OCI-M2 (cell line): ENCODE results near the gene GPR45.

ENCODE experiments used
- DNase-seq: peaks from one replicate; lab custom pipeline; 2025; ENCODE audit not compliant: unreplicated experiment; lab: John Stamatoyannopoulos, UW

Gene GPR45

DNA sequence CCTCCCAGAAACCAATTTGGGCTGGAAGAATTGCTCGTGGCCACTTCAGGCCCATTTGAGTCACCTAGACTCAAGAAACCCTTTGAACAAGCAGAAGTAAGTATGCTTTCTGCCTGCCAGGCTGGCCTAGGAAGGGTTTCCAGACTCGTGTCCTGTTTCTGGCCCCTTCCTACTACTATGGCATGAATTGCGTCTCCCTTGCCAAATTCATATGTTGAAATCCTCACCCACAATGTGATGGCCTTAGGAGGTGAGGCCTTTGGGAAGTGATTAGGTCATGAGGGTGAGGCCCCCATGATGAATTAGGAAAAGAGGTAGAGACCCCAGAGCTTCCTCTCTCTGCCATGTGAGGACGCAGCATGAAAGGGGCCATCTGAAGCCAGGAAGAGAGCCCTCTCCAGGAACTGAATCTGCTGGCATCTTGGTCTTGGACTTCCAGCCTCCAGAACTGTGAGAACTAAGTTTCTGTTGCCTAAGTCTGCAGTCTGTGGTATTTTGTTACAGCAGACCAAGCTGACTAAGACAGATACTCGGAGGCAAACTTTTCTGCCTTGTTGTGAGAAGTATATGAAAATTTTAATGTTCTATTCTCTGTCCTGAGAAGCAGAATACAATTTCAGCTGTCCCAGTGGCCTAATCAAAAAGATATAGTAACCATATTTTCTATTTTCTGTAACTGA, 13.1 kb downstream of the GPR45 start:
- DNase-seq, result no peak

DNA sequence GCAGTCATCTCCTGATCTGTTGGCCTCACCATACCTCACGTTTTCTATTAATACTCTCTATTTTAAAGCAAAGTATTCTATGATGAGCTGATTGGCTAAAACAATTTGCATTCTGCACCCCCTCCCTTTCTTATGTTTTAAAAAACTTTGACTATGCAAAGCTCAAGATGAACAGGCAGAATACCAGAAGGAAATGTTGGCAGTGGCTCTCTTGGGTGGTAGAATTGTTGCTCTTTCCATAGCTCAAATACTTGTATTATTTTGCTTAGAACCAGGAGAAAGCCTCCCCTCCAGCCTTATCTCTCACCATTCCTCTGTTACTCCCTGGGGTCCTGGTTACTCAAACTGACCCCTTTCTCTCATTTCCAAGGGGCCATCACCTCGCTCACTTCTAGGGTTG, 14.4 kb downstream of the GPR45 start:
- DNase-seq, result no peak

DNA sequence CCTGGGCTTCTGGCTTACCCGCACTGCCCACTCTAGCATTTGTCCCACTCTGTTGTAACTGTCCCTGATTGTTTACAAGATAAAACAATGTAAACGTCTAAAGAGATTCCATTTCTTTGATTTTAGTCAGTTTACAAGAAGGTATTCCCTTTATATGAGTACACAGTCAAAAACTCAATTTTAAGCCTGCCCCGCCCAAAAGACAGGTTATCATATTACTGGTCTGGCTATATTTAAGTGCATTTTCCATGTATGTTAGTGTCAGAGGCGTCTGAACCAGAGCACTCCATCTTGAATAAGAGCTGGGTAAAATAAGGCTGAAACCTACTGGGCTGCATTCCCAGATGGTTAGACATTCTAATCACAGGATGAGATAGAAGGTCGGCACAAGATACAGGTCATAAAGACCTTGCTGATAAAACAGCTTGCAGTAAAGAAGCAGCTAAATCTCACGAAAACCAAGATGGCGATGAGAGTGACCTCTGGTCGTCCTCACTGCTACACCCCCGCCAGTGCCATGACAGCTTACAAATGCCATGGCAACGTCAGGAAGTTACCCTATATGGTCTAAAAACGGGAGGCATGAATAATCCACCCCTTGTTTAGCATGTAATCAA, 15.0 kb downstream of the GPR45 start:
- no peak for DNase-seq

DNA sequence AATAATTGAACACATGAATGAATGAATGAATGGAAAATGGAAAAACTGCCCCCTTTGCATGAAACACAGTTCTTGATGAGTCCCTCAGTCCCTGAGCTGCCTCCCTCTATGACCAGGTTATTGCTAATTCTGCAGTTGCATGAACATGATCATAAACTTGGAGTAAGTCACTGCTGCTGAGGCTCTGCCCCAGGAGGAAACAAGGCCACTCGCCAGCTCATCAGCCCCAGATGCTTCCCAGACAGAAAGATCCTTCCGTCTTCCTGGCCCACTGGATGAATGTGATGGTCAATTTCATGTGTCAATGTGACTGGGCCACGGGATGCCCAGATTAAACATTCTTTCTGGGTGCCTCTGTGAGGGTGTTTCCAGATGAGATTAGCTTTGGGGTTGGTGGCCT, 16.4 kb downstream of the GPR45 start:
- DNase-seq, result no peak

DNA sequence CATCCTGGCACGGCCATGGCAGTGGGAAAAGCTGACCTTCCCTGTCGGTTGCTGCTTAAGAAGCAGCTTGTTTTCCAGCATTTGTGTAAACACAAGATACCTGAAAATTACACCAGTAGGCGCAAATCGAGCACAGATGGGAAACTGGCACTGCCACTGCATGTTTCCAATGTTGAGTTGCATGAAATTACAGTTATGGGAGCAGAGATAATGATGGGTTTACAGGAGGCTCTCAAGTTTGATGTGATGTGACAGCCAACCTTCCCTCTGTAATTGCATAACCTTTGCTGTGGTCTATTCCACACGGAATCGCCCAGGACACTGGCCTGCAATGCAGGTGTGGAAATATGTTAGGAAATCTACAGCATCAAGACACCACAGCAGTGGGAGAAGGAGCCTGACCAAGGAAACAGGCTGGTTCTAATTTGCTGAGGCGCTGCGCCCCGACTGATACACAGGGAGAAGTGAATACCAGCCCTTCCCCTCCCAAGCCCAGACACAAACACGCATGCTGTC, 17.4 kb downstream of the GPR45 start:
- DNase-seq, result no peak

DNA sequence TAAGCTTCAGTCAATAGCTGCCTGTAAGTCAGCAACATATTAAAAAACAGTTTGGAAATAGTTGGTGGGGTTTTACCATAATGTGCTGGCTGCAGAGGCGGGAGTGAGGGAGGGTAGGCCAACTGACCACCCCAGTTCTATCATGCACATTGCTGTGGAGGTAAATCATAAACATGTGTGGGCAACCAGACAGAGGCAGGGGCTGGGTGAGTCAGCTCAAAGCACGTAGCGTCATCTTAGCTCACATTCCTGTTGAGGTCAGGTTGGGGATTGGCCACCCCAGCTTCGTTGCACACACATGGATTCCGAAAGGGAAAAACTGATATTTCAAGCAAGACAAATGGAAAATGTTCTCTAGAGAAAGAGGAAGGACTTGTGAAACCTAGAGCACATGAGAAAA, 19.5 kb downstream of the GPR45 start:
- no peak for DNase-seq

DNA sequence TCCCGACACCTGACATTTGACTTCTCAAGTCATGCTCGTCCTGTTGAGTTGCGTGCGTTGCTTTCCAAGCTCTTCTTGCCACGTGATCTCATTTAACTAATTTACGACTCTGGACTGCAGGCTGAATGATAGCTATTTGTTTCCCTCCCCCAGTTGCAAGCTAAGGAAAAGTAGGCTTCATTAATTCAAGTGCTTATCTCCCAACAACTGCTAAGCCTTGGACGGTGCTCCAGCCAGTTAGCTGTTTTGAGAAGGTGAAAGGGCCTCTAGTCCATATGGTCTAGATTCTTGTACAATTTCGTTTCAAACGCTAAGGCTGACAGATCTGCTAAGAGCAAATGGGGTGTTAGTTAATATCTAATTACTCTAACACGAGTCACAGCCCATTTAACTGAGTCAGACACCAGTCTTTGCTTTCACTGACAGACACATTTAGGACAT, 21.1 kb downstream of the GPR45 start:
- no peak for DNase-seq

DNA sequence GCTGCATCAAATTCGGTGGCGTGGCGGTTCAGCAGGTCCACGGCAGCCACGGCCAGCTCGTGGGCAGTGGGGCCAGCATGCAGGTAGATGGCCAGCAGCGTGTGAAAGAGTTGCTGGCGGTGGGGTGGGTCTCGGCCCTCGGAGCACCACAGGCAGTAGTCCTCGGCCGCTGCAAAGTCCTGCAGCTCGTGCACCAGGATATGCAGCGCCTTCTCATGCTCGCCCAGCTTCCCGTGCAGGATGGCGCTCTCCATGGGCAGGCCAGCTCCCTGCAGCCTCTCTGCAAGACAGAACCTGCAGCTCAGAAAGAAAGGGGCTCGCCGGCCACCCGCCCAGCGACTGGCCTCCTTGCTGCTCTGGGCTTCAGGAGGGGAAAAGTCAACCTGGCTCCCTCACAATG, 27.9 kb downstream of the GPR45 start:
- DNase-seq, result no peak

DNA sequence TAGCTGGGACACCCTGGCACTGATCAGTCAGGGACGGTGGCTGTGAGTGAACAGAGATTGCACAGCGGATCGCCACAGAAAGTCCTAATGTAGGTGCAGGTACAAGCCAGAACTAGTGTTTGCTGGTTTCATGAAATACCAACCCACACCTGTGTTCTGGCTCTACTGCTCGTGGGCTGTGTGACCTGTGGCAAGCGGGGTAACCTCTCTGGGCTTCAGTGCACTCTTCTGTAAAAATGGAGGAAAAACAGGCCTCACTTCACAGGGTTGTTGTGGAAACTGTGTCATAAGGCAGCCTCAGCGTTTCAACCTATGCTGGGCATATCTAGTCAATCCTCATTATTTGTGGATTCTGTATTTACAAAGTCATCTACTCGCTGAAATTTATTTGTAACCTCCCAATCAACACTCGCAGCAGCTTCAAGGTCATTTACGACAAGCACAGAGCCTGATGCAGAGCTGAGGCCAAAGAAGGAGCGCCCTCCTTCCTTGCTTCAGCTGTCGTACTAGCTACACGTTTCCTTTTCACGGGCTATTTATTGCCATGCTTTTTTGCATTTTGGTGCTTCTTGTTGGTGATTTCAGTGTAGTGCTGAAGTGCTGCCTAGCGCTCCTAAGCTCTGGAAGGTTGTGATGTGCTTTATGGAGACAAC, 30.0 kb downstream of the GPR45 start:
- no peak for DNase-seq

DNA sequence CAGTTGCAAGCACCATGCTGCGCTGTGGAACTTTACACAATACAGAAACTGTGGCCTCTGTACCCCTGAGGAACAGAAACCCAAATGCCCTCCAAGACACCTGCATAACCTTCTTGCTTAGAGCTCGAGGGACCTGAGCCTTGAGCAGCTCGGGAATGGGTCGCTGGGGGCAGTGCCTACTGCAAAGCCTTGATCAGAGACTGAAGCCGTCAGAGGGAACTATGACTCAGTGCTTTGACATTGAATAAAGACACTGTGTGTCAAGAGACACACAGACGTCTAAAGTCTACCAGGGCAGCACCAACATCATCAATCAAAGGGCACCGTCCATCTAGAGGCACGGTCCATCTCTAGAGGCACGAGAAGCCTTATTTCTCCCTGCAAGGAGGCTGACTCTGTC, 30.6 kb downstream of the GPR45 start:
- no peak for DNase-seq

DNA sequence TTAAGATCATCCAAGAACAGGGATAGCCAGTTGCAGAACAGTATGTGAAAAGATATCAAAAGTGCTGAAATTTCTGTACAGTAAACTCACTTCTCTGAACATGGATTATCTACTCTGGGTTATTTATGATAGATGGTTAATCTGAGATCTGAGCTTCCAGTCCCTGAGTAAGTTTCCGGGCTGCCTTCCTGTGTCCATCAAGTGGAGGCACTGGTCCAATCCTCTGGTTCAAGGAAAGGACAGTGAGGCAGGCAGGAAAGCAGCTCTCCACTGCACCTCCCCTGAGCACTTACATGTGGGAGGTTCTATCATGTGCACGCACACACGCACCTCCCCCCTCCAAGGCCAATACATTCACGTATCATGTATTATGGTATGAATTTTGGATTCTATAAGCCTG, 32.5 kb downstream of the GPR45 start:
- DNase-seq, result no peak

DNA sequence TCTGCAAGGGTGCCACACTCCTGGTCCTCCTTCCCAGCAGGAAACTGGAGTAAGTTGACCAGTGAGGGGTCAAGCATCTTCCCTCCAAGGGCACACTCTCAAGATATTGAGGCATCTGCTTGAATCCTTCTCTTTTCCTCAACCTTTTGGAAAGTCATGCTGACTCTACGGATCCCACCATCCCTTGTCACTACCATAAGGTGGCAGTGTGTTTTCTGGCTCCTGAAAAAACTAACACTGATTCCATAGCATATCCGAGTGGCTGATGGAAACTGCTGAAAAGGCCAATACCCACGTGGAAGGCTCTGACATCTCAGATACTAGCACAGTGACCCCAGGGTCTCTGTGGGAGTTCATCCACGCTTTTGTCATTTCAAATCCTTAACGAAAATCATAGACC, 37.1 kb downstream of the GPR45 start:
- DNase-seq, result no peak

DNA sequence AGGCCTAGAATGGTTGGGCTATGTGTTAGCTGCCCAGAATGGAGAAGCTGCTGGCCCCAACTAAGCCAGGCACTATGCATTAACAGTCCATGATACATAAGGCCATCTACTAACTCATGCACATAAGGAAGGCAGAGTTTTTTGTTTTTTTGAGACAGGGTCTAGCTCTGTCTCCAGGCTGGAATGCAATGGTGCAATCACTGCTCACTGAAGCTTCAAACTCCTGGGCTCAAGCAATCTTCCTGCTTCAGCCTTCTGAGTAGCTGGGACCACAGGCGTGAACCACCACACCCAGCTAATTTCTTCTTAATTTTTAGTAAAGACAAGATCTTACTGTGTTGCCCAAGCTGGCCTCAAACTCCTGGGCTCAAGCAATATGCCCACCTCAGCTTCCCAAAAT, 37.6 kb downstream of the GPR45 start:
- DNase-seq, result no peak

DNA sequence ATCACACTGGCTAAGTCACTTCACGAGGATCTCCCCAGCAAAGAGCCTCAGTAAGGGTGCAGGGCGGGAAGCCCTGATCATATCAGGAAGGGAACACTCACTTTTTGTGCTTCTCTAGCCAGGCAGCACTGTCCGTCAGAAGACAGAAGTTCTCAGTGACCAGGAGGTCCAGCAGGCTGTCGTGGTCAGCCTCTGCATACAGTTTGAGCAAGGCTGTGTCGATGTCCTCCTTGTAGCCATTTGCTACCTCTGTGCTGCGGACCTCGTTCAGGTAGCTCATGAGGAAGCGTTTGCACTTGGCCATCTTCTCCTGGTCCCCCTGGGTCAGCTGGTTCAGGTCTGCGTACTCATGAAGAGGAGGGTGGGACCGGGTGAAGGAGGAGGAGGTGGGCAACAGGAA, 38.7 kb downstream of the GPR45 start:
- DNase-seq, result no peak

DNA sequence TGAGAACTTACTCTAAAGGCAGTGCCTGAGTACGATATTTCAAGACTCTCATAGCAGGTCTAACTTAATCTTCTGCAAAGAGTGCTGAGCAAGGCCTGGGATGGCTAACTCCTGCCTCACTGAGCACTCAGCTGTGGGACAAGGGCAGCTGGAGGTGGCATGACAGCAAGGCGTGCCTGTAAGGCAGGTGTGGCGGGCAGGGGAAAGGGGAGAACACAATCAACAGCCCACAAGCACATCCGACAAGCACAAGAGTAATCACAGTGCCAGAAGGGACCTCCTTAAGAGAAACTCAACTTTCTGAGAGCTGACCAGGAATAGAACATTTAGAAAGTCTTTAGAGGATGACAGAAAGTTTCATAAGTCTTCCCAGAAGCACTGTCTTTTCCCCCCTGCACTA, 42.0 kb downstream of the GPR45 start:
- no peak for DNase-seq

DNA sequence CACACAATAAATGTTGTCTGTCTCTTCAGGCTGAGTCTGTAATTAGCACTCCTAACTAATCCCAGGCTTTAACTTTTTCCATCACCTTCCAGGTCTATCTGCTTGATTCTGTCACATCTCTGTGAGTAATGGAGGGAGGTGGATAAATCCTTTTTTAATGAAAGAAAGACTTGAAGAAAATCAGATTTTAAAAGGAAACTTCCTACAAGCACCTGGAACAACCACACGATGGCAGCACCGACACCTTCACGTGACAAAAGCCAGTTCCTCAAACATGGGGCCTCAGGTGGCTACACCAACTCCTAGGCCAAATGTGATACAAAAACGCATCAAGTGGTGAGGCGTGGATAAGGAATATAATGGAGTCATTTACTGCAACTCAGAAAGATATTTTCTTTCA, 46.1 kb downstream of the GPR45 start:
- DNase-seq, result no peak

DNA sequence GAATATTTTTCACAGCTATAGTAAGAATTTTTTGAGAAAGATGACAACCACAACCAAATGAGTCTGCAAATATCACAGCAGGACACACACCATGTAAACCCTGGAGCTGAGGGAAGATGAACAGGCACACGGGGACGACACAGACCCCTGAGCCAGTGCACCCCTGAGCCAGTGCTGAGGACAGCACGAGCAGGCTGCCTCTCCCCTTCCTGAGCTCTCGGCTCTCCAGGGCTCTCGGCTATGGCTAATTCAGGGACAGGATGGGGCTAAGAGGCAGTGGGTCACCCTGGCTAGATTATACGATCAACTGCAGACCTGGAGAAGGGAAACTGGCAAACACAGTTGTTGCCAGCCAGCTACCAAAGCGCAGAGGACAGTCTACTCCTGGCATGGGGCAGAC, 46.6 kb downstream of the GPR45 start:
- DNase-seq, result no peak

DNA sequence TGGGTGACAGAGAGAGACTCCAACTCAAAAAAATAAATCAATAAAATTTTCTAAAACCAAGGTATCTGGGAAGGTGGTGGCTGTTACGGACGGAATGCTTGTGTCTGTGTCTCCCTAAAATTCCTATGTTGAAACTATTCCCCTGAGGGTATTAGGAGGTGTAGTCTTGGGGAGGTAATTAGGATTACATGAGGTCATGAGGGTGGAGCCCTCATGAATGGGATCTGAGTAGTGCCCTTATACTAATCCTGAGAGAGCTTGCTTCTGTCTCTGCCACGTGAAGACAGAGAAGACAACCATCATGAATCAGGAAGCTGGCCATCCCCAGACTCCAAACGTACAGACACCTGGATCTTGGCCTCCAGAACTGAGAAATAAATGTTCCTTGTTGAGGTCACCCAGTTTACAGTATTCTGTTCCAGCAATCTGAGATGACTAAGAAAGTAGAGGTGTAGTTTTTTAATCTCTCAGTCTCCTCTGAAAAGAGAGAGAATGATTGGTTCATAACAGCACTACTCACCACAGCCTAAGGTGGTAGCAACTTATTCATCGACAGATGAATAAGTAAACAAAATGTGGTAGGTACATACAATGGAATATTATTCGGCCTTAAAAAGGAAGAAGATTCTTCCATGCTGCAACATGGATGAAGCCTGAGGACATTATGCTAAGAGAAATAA, 49.6 kb downstream of the GPR45 start:
- no peak for DNase-seq

DNA sequence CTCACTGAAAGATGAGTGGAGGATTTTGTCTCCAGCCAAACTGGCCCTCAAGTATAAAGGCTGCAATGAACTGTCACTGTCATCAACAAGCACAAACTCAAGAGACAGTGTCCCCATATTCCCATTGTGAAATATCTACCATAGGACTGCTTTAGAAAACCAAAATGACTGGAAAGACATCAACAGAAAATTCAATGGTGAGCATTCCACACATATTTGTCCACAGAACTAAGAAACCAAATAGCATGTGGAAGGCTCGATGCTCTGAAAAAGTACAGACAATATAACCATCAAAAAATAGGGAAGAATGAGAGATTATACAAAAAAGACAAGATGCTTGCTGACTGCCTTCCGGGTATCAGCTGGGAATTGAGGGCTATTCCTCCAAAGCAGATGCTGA, 50.4 kb downstream of the GPR45 start:
- no peak for DNase-seq
